Naive B cell (primary cell): ENCODE results near the gene AVPR2. TPM values are rescaled to one million over a fixed set of nuclear protein-coding genes. Genes with fewer than 3 reads are reported as not detected.

ENCODE experiments used
- ATAC-seq, 2 donors: fragments of 150-1000 bp; cut with Tn5 transposase; 2 replicates each; pipeline ENCODE4 v1.10.0; 2021; ENCODE audit warnings: low read depth in 2 of 2, mild to moderate bottlenecking in 2 of 2, moderate library complexity in 2 of 2
- DNase-seq: peaks from one replicate; pipeline ENCODE4 v3.0.0; 2022
- H3K27ac Mint-ChIP-seq, 6 donors: one replicate each; pipeline ENCODE4 v1.8.0; 2020 to 2022; ENCODE audit warnings: mild to moderate bottlenecking in 6 of 6, mixed read lengths in 6 of 6, moderate library complexity in 5 of 6, inconsistent platforms in 2 of 6
- H3K27me3 Mint-ChIP-seq, 3 donors: one replicate each; pipeline ENCODE4 v1.8.0; 2021 to 2022; ENCODE audit warnings: mixed read lengths in 3 of 3, mild to moderate bottlenecking in 1 of 3
- H3K36me3 Mint-ChIP-seq, 2 donors: one replicate each; pipeline ENCODE4 v1.8.0; 2020 to 2022; ENCODE audit warnings: mixed read lengths in 2 of 2, inconsistent platforms in 1 of 2, mild to moderate bottlenecking in 1 of 2
- H3K4me1 Mint-ChIP-seq, 3 donors: one replicate each; pipeline ENCODE4 v1.8.0; 2020 to 2022; ENCODE audit warnings: mixed read lengths in 3 of 3, inconsistent platforms in 1 of 3, mild to moderate bottlenecking in 1 of 3, moderate library complexity in 1 of 3
- H3K4me3 Mint-ChIP-seq, 8 donors: one replicate each; pipeline ENCODE4 v1.8.0; 2020 to 2022; ENCODE audit warnings: mild to moderate bottlenecking in 8 of 8, mixed read lengths in 8 of 8, moderate library complexity in 8 of 8, inconsistent platforms in 2 of 8
- H3K9me3 Mint-ChIP-seq, 7 donors: one replicate each; pipeline ENCODE4 v1.8.0; 2020 to 2022; ENCODE audit warnings: mixed read lengths in 7 of 7, mild to moderate bottlenecking in 5 of 7, inconsistent platforms in 2 of 7, moderate library complexity in 1 of 7
- polyA plus RNA-seq, 6 donors: library from polyadenylated mRNA; unstranded; fragments of 300-500 nt; fragmentation: Illumina TruSeq; gene quantifications; one replicate each; pipeline ENCODE4 v1.2.3, GENCODE V29; 2021; ENCODE audit warnings: low read depth in 6 of 6

Gene AVPR2
- polyA plus RNA-seq, 6 donors from 2014 or later, result 0.25 TPM; not detected in 5

GRCh38 chrX:153926858-153927671, 22.6 kb downstream of the AVPR2 start:
- H3K4me1 Mint-ChIP-seq, result peaks cover 51 to 70% (median 56%) of the 10 kb centered on the region in 3 donors

DNA sequence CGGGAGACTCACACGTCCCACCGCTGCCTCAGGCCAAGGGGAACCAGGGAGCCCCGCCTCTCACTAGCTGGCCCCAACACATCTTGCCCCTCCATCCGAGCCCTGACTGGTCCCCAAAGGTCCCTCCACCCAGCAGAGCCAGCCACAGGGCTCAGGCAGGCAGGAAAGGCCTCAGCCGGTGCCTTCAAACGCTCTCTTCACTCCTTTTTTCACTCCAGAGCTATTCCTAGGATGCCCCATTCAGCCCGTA, 23.1 kb downstream of the AVPR2 start:
- Mint-ChIP-seq H3K4me3 (peak overlapping the region; percentile 87 to 97 (median 95)), H3K27me3 (no peaks in the 10 kb centered on the region), H3K27ac (peak overlapping the region; percentile 99 to 100 (median 100)), H3K9me3 (no peaks in the 10 kb centered on the region), H3K4me1 (peaks cover 45 to 65% (median 56%) of the 10 kb centered on the region in 3 donors), H3K36me3 (peaks cover 0 to 11% of the 10 kb centered on the region in 2 donors)
- ATAC-seq (no peak), DNase-seq (no peak)

More at GRCh38 chrX:153926858-153927671, 22.6 kb downstream of the AVPR2 start:
- Mint-ChIP-seq H3K4me3 (peak overlapping the region; percentile 87 to 97 (median 95)), H3K27ac (peak overlapping the region; percentile 99 to 100 (median 100)), H3K27me3 (no peaks in the 10 kb centered on the region), H3K9me3 (no peaks in the 10 kb centered on the region), H3K36me3 (peaks cover 0 to 11% of the 10 kb centered on the region in 2 donors)
- DNase-seq (peak; percentile 93), ATAC-seq (peak; percentile 56 to 61)

GRCh38 chrX:153927922-153928760, 23.7 kb downstream of the AVPR2 start:
- peaks cover 0 to 11% of the 10 kb centered on the region in 2 donors for H3K36me3 Mint-ChIP-seq
- H3K4me1 Mint-ChIP-seq, result peaks cover 40 to 60% (median 51%) of the 10 kb centered on the region in 3 donors
- no peaks in the 10 kb centered on the region for H3K27me3 Mint-ChIP-seq
- H3K27ac Mint-ChIP-seq, result peak overlapping the region; percentile 99 to 100 (median 100)
- DNase-seq, result peak; percentile 95
- H3K4me3 Mint-ChIP-seq, result peak overlapping the region; percentile 87 to 97 (median 95)
- H3K9me3 Mint-ChIP-seq, result peaks cover 0 to 2% (median 0%) of the 10 kb centered on the region in 7 donors
- ATAC-seq, result peak; percentile 62 to 65

DNA sequence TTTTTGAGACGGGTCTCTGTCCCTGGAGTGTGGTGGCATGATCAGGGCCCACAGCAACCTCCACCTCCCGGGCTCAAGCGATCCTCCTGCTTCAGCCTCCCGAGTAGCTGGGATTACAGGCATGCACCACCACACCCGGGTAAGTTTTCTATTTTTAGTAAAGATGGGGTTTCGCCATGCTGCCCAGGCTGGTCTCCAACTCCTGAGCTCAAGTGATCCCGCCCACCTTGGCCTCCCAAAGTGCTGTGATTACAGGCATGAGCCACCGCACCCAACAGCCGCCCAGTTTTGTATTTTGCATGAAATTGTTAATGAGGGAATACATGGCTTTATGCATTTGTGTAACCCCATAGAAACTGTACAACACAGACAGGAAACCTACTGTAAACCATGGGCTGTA, 24.4 kb downstream of the AVPR2 start:
- no peak for ATAC-seq
- peak overlapping the region in 4 of 6 donors; percentile 73 to 99 (median 99) for H3K27ac Mint-ChIP-seq
- H3K27me3 Mint-ChIP-seq, result no peaks in the 10 kb centered on the region
- peak overlapping the region in 7 of 8 donors; percentile 63 to 97 (median 92) for H3K4me3 Mint-ChIP-seq
- no peak for DNase-seq
- H3K36me3 Mint-ChIP-seq, result peaks cover 0 to 11% of the 10 kb centered on the region in 2 donors
- peaks cover 0 to 2% (median 0%) of the 10 kb centered on the region in 7 donors for H3K9me3 Mint-ChIP-seq
- H3K4me1 Mint-ChIP-seq, result peaks cover 38 to 56% (median 49%) of the 10 kb centered on the region in 3 donors

DNA sequence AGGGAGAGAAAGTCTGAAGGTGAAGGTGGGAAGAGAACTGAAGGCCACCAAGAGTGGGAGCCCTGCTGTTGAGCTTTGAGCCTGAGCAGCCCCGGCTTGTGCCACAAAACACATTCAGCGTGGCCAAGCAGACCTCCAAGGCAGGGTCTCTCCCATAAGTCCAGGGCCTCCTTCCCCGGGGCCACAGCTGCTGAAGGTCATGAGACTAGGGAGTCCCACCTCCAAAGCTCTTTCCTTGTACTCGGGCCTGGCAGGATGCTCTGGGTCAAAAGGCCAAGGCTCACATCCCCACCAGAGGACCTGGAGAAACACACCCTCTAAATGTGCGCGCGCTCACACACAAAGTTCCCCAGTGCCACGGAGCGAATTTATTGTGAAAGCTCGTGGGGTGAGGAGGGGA, 25.1 kb downstream of the AVPR2 start:
- peak overlapping the region in 3 of 8 donors; percentile 12 to 97 (median 59) for H3K4me3 Mint-ChIP-seq
- peak overlapping the region in 5 of 6 donors; percentile 14 to 99 (median 73) for H3K27ac Mint-ChIP-seq
- no peaks in the 10 kb centered on the region for H3K27me3 Mint-ChIP-seq
- peaks cover 0 to 3% (median 0%) of the 10 kb centered on the region in 7 donors for H3K9me3 Mint-ChIP-seq
- no peak for DNase-seq
- H3K4me1 Mint-ChIP-seq, result peaks cover 36 to 53% (median 48%) of the 10 kb centered on the region in 3 donors
- H3K36me3 Mint-ChIP-seq, result peaks cover 0 to 11% of the 10 kb centered on the region in 2 donors
- ATAC-seq, result no peak

DNA sequence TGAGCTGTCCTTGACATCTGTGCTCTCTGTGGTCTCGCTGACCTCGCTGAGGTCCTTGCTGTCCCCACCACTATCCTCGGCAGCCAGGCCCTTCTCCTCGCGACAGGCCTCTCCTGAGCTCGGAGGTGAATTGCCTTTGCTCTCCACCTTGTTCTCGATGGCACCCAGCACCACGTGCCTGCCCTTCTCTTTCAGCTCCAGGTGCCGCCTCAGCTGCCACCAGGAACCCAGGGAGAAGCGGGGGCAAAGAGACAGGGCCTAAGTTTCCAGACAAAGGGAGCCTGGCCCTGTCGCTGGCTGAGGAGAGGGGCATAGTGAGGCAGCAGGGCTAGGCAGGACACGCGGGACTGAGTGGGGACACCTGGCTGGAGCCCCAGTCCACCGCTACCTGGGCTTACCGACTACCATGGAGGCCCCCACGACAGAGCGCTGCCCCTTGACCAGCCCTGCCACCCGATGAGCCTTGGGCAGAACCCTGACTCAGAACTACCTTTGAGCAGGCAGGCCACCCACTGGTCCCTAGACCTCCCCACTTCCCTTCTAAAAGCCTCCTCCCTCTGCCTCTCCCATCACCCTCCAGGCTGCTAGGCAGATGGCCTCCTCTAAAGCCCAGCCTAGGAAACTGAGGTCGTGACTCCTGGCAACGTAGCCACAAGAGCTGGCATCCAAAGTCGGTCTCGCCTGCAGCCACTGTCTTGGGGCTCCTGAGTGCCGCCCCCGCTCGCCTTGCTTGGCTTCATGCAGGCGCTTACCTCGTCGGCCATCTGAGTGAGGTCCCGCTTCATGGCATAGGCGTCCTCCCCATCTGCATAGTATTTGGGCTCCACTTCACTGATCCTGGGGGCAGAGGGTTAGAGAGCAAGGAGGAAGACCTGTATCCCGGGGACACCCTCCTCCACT, 25.8 kb downstream of the AVPR2 start:
- Mint-ChIP-seq H3K27ac (peak overlapping the region in 5 of 6 donors; percentile 42 to 99 (median 90)), H3K4me1 (peaks cover 33 to 46% (median 41%) of the 10 kb centered on the region in 3 donors), H3K27me3 (no peaks in the 10 kb centered on the region), H3K9me3 (peaks cover 0 to 3% (median 0%) of the 10 kb centered on the region in 7 donors), H3K4me3 (peak overlapping the region in 2 of 8 donors; percentile 12 to 43), H3K36me3 (peaks cover 0 to 11% of the 10 kb centered on the region in 2 donors)
- ATAC-seq, result no peak
- no peak for DNase-seq

- peaks cover 33 to 49% (median 35%) of the 10 kb centered on the region in 3 donors for H3K4me1 Mint-ChIP-seq
- DNase-seq (no peak), ATAC-seq (no peak)
- no peak overlapping the region for H3K4me3 Mint-ChIP-seq
- no peaks in the 10 kb centered on the region for H3K27me3 Mint-ChIP-seq
- H3K36me3 Mint-ChIP-seq, result peaks cover 0 to 11% of the 10 kb centered on the region in 2 donors
- peaks cover 0 to 3% (median 0%) of the 10 kb centered on the region in 7 donors for H3K9me3 Mint-ChIP-seq
- H3K27ac Mint-ChIP-seq, result peak overlapping the region in 3 of 6 donors; percentile 42 to 74 (median 52)
Measured at GRCh38 chrX:153931151-153931550, 26.7 kb downstream of the AVPR2 start.

DNA sequence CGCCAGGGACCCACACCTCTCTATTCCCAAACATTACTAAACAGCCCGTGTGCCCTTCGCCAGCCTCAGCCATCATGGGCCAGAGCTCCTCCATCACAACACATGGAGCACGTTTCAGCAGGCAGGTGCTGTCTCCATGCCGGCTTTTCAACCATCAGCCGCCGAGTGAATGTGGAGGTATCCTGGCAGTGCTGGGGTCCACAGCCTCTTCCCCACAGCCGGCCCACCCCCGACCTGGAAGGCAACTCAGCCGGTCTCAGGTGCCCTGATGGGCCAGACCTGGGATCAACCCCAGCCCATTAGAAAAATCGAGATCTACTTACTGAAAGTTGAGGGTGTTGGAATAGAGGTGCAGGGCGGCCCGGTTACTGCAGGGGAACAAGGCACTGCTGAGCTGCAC, 27.3 kb downstream of the AVPR2 start:
- peak overlapping the region in 2 of 8 donors; percentile 24 to 43 for H3K4me3 Mint-ChIP-seq
- peaks cover 0 to 11% of the 10 kb centered on the region in 2 donors for H3K36me3 Mint-ChIP-seq
- H3K9me3 Mint-ChIP-seq, result peaks cover 0 to 6% (median 0%) of the 10 kb centered on the region in 7 donors
- DNase-seq (no peak), ATAC-seq (no peak)
- peaks cover 29 to 49% (median 35%) of the 10 kb centered on the region in 3 donors for H3K4me1 Mint-ChIP-seq
- peak overlapping the region in 4 of 6 donors; percentile 13 to 92 (median 46) for H3K27ac Mint-ChIP-seq
- H3K27me3 Mint-ChIP-seq, result no peaks in the 10 kb centered on the region

GRCh38 chrX:153932220-153932915, 27.9 kb downstream of the AVPR2 start:
- Mint-ChIP-seq H3K27ac (peak overlapping the region in 1 of 6 donors; percentile 50), H3K36me3 (peaks cover 0 to 11% of the 10 kb centered on the region in 2 donors), H3K27me3 (no peaks in the 10 kb centered on the region), H3K4me1 (peaks cover 22 to 42% (median 31%) of the 10 kb centered on the region in 3 donors), H3K9me3 (peaks cover 0 to 6% (median 0%) of the 10 kb centered on the region in 7 donors), H3K4me3 (peak overlapping the region in 3 of 8 donors; percentile 15 to 87 (median 51))
- DNase-seq (no peak), ATAC-seq (no peak)

GRCh38 chrX:153933748-153934147, 29.3 kb downstream of the AVPR2 start:
- Mint-ChIP-seq H3K27me3 (no peaks in the 10 kb centered on the region), H3K4me1 (peaks cover 20 to 39% (median 26%) of the 10 kb centered on the region in 3 donors), H3K4me3 (peak overlapping the region; percentile 78 to 92 (median 88)), H3K36me3 (peaks cover 0 to 11% of the 10 kb centered on the region in 2 donors), H3K27ac (peak overlapping the region in 5 of 6 donors; percentile 18 to 94 (median 81)), H3K9me3 (peaks cover 0 to 6% (median 0%) of the 10 kb centered on the region in 7 donors)
- DNase-seq, result no peak
- ATAC-seq, result no peak

GRCh38 chrX:153934148-153934761, 29.8 kb downstream of the AVPR2 start:
- DNase-seq, result no peak
- Mint-ChIP-seq H3K4me3 (peak overlapping the region; percentile 78 to 92 (median 88)), H3K27me3 (no peaks in the 10 kb centered on the region), H3K27ac (peak overlapping the region; percentile 69 to 94 (median 81)), H3K36me3 (peaks cover 0 to 11% of the 10 kb centered on the region in 2 donors), H3K4me1 (peaks cover 20 to 35% (median 23%) of the 10 kb centered on the region in 3 donors), H3K9me3 (peaks cover 0 to 6% (median 0%) of the 10 kb centered on the region in 7 donors)
- peak; percentile 6 to 20 for ATAC-seq
